Caco-2 (cell line): Measurements from ENCODE around the gene ZCCHC7. TPM values are rescaled to one million over a fixed set of nuclear protein-coding genes. Genes with fewer than 3 reads are reported as not detected.

ENCODE experiments used
- BruUV-seq: library from RNA; stranded (reverse); fragments of 400-500 nt; replicated peaks from 2 replicates; lab custom pipeline; 2021; lab: Mats Ljungman, UMichigan
- CTCF ChIA-PET: fragments of 300-600 bp; sonication (Branson Sonifier 250); formaldehyde crosslinking; loops from one replicate; lab custom pipeline; 2022; ENCODE audit warnings: antibody characterized with exemption; lab: Charles Lee
- POLR2A ChIA-PET: fragments of 300-600 bp; sonication (Branson Sonifier 250); formaldehyde crosslinking; loops from one replicate; lab custom pipeline; 2022; ENCODE audit warnings: antibody characterized with exemption; lab: Charles Lee
- DNase-seq, 2 experiments: peaks; one replicate each; pipeline versions ENCODE4 v3.0.0 to v3.0.0-alpha.2; 2020 to 2022
- H3K27me3 ChIP-seq: replicated peaks from 2 replicates; pipeline ENCODE4 v1.6.0; 2011; ENCODE audit warnings: low read length; ENCODE audit not compliant: control insufficient read depth, insufficient read depth
- H3K36me3 ChIP-seq: 2 replicates; pipeline ENCODE4 v1.5.1; 2011; ENCODE audit warnings: low read length; ENCODE audit not compliant: control insufficient read depth, insufficient read depth
- H3K4me1 ChIP-seq: fragments of 250-450 bp; sonication (Bioruptor Pico); 2 replicates; pipeline ENCODE4 v1.5.1; 2020; ENCODE audit warnings: mild to moderate bottlenecking
- H3K4me3 ChIP-seq: 2 replicates; pipeline ENCODE4 v1.5.1; 2011; ENCODE audit warnings: low read depth, mild to moderate bottlenecking, control low read depth, low read length
- H3K9me3 ChIP-seq: fragments of 250-450 bp; sonication (Bioruptor Pico); 2 replicates; pipeline ENCODE4 v1.5.1; 2020; ENCODE audit warnings: mild to moderate bottlenecking, moderate library complexity
- H3K27ac Mint-ChIP-seq: one replicate; pipeline ENCODE4 v1.8.0; 2022; ENCODE audit warnings: mixed read lengths; ENCODE audit not compliant: unreplicated experiment
- H3K27me3 Mint-ChIP-seq: one replicate; pipeline ENCODE4 v1.8.0; 2022; ENCODE audit warnings: mixed read lengths; ENCODE audit not compliant: insufficient read depth, unreplicated experiment
- H3K36me3 Mint-ChIP-seq: one replicate; pipeline ENCODE4 v1.8.0; 2022; ENCODE audit warnings: mild to moderate bottlenecking, mixed read lengths; ENCODE audit not compliant: insufficient read depth, unreplicated experiment
- H3K4me1 Mint-ChIP-seq: one replicate; pipeline ENCODE4 v1.8.0; 2022; ENCODE audit warnings: low read depth, mixed read lengths; ENCODE audit not compliant: unreplicated experiment
- H3K4me3 Mint-ChIP-seq: one replicate; pipeline ENCODE4 v1.8.0; 2022; ENCODE audit warnings: mild to moderate bottlenecking, moderate library complexity, mixed read lengths; ENCODE audit not compliant: unreplicated experiment
- H3K9me3 Mint-ChIP-seq: one replicate; pipeline ENCODE4 v1.8.0; 2022; ENCODE audit warnings: mixed read lengths; ENCODE audit not compliant: unreplicated experiment
- intact Hi-C: fragments of 100-400 bp; cut with micrococcal nuclease; formaldehyde crosslinking; loops from one replicate; pipeline ENCODE4 v1.10.0; 2022; ENCODE audit not compliant: unreplicated experiment
- total RNA-seq: library from RNA; stranded (reverse); gene quantifications from 2 replicates; pipeline ENCODE4 v1.2.3, GENCODE V29; 2022
- TF ChIP-seq, protein P1 (sequence below), 2 experiments: fragments of 200-600 bp in 1 of 2; IDR thresholded peaks; 1 replicate in 1 of 2; 2 replicates in 1 of 2; pipeline versions ENCODE4 v1.5.1 to v1.8.0; 2011 to 2022; ENCODE audit warnings: antibody characterized with exemption in 1 of 2, control low read depth in 1 of 2, inconsistent platforms in 1 of 2, low read depth in 1 of 2, low read length in 1 of 2, mild to moderate bottlenecking in 1 of 2, moderate library complexity in 1 of 2; ENCODE audit not compliant: insufficient read depth in 1 of 2, severe bottlenecking in 1 of 2, unreplicated experiment in 1 of 2

Gene ZCCHC7
- total RNA-seq, 1 experiment from 2014 or later = 22.0 TPM

DNA sequence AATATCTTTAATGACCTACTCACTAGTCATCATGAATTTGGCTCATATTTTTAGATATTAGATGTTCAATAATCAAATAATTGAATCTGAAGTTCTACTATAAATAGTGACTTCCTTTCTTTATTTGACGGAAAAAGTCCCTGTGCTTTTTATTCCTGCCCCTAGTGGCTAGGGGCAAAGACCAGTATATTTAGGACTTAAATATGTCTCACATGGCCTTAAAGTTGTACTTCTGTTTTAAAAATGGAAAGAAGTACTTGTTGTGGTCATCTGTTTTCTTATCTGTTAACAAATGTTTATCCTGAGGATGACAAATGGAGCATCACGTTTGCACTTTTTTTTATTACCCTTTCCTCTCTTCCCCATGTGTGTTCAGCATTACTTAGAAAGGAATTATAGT, 212.9 kb downstream of the ZCCHC7 start:
- intact Hi-C loops = loop anchor here (2.0 kb wide), 1 partner anchor 212 kb away; the partner anchor contains the start of gene ZCCHC7
- H3K36me3 ChIP-seq = no peaks in the 10 kb centered on the region
- no peaks in the 10 kb centered on the region for H3K27me3 ChIP-seq
- DNase-seq = no peak
- ChIA-PET CTCF (no interaction called here), POLR2A (no interaction called here)
- TF ChIP-seq, protein P1, sequence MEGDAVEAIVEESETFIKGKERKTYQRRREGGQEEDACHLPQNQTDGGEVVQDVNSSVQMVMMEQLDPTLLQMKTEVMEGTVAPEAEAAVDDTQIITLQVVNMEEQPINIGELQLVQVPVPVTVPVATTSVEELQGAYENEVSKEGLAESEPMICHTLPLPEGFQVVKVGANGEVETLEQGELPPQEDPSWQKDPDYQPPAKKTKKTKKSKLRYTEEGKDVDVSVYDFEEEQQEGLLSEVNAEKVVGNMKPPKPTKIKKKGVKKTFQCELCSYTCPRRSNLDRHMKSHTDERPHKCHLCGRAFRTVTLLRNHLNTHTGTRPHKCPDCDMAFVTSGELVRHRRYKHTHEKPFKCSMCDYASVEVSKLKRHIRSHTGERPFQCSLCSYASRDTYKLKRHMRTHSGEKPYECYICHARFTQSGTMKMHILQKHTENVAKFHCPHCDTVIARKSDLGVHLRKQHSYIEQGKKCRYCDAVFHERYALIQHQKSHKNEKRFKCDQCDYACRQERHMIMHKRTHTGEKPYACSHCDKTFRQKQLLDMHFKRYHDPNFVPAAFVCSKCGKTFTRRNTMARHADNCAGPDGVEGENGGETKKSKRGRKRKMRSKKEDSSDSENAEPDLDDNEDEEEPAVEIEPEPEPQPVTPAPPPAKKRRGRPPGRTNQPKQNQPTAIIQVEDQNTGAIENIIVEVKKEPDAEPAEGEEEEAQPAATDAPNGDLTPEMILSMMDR (IDR thresholded peaks at IDR 0.05; ENCODE audit: insufficient read depth in 1 of 2, low read depth in 1 of 2, low read length in 1 of 2, severe bottlenecking in 1 of 2, unreplicated experiment in 1 of 2) = peak in 1 of 2 experiments; percentile 24
- no peaks in the 10 kb centered on the region for H3K36me3 Mint-ChIP-seq
- H3K9me3 Mint-ChIP-seq = no peaks in the 10 kb centered on the region
- H3K4me1 Mint-ChIP-seq = no peaks in the 10 kb centered on the region
- no peaks in the 10 kb centered on the region for H3K27me3 Mint-ChIP-seq
- H3K4me1 ChIP-seq = peaks cover 18% of the 10 kb centered on the region
- no TSS peak for BruUV-seq
- H3K4me3 Mint-ChIP-seq = no peak overlapping the region
- no peak overlapping the region for H3K4me3 ChIP-seq
- no peak overlapping the region for H3K27ac Mint-ChIP-seq
- no peaks in the 10 kb centered on the region for H3K9me3 ChIP-seq

DNA sequence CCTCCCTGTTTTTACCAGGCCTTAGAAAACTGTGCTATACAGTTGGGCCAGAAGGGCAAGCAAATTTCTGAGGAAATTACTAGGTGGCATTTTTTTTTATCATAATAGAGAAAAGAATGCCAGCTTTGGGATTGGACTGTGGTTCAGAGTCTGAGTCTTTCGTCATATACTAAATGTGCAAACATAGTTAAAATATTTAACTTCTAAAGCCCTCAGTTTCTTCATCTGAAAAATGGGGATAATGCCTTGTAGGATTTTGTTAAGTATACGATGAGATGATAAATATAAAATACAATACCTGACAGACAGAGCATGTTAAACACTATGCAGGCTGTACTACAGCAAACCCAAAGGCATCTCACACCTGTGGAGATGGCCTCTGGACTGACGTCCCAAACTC, 214.9 kb downstream of the ZCCHC7 start:
- no peak overlapping the region for H3K4me3 ChIP-seq
- ChIA-PET CTCF (interaction anchor here (0.6 kb wide), 1 partner anchor 49 kb away, joined by 3 read pairs; no protein-coding TSS in a partner anchor), POLR2A (no interaction called here)
- no peaks in the 10 kb centered on the region for H3K4me1 Mint-ChIP-seq
- H3K36me3 Mint-ChIP-seq = no peaks in the 10 kb centered on the region
- H3K4me1 ChIP-seq = peaks cover 5% of the 10 kb centered on the region; the same call in 1 of the 2 replicates
- TF ChIP-seq, protein P1 (IDR thresholded peaks at IDR 0.05; ENCODE audit: insufficient read depth in 1 of 2, low read depth in 1 of 2, low read length in 1 of 2, severe bottlenecking in 1 of 2, unreplicated experiment in 1 of 2) = no peak
- H3K9me3 Mint-ChIP-seq = no peaks in the 10 kb centered on the region
- no peak overlapping the region for H3K4me3 Mint-ChIP-seq
- no peaks in the 10 kb centered on the region for H3K27me3 Mint-ChIP-seq
- no peak for DNase-seq
- no peaks in the 10 kb centered on the region for H3K27me3 ChIP-seq
- H3K27ac Mint-ChIP-seq = no peak overlapping the region
- no TSS peak for BruUV-seq
- H3K36me3 ChIP-seq = no peaks in the 10 kb centered on the region
- no peaks in the 10 kb centered on the region for H3K9me3 ChIP-seq
- intact Hi-C loops = no loop called here

DNA sequence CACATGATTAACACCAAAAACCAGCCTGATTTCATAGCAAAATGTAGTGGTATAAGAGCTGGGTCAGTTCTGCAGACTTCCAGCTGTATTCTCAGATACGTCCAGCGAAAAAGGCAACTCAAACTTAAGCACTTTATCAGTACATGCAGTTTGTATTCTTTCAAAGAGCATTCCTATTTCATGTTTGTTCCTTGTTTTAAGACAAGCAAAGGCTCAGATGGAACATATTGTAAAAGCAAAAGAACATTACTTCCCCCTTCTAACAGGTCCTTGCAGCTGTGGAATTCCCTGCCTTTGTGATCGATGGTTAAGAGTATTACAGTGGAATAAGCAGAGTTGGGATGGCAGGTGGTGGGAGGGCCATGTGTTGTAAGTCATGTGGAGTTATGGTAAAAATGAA, 215.8 kb downstream of the ZCCHC7 start:
- TF ChIP-seq, protein P1 (IDR thresholded peaks at IDR 0.05; ENCODE audit: insufficient read depth in 1 of 2, low read depth in 1 of 2, low read length in 1 of 2, severe bottlenecking in 1 of 2, unreplicated experiment in 1 of 2) = no peak
- Histone ChIP-seq H3K27me3 (no peaks in the 10 kb centered on the region), H3K4me3 (no peak overlapping the region), H3K36me3 (no peaks in the 10 kb centered on the region), H3K9me3 (no peaks in the 10 kb centered on the region), H3K4me1 (peaks cover 5% of the 10 kb centered on the region; the same call in 1 of the 2 replicates)
- CTCF ChIA-PET = no interaction called here
- BruUV-seq = no TSS peak
- Mint-ChIP-seq H3K9me3 (no peaks in the 10 kb centered on the region), H3K4me3 (no peak overlapping the region), H3K36me3 (no peaks in the 10 kb centered on the region), H3K4me1 (no peaks in the 10 kb centered on the region), H3K27me3 (no peaks in the 10 kb centered on the region), H3K27ac (no peak overlapping the region)
- POLR2A ChIA-PET = no interaction called here
- DNase-seq = no peak
- intact Hi-C loops = no loop called here
